Stimulated activated CD8-positive, alpha-beta memory T cell treated with anti-CD3 and anti-CD28 coated beads, Interleukin-4, amount 100 ng/mL, for 4 hours (primary cell): ENCODE measurements around the gene WDR31.
"Not testable (repeated sequence)": the region's sequence is repeated elsewhere in the genome, so short reads cannot be mapped to it uniquely, and the experiment has no call there.

Source experiments
- DNase-seq, 2 donors: peaks; one replicate each; pipeline ENCODE4 v3.0.0-alpha.2; 2020; ENCODE audit warnings: low read depth in 2 of 2, low spot score in 1 of 2

WDR31 gene

GRCh38 chr9:113368982-113369854 is 29.1 kb upstream of the WDR31 start:
- no peak for DNase-seq

- DNase-seq = no peak
These were observed 28.4 kb upstream of the WDR31 start for GRCh38 chr9:113368348-113368981.

GRCh38 chr9:113365652-113366051 is 25.6 kb upstream of the WDR31 start:
- not testable (repeated sequence) for DNase-seq

- DNase-seq = no peak
These were observed 24.9 kb upstream of the WDR31 start for GRCh38 chr9:113364951-113365350.

GRCh38 chr9:113363336-113363735 is 23.3 kb upstream of the WDR31 start:
- DNase-seq = no peak

GRCh38 chr9:113361304-113362018 is 21.4 kb upstream of the WDR31 start:
- no peak for DNase-seq

- no peak for DNase-seq
These were observed 20.3 kb upstream of the WDR31 start for GRCh38 chr9:113360242-113360842.

GRCh38 chr9:113359385-113359784 is 19.3 kb upstream of the WDR31 start:
- no peak for DNase-seq

GRCh38 chr9:113356686-113357292 is 16.7 kb upstream of the WDR31 start:
- DNase-seq = no peak

GRCh38 chr9:113355040-113355596 is 15.0 kb upstream of the WDR31 start:
- no peak for DNase-seq

GRCh38 chr9:113352411-113352810 is 12.3 kb upstream of the WDR31 start:
- DNase-seq = no peak

- DNase-seq = no peak
These were observed 11.9 kb upstream of the WDR31 start for GRCh38 chr9:113352006-113352405.

- DNase-seq = no peak
These were observed 10.9 kb upstream of the WDR31 start for GRCh38 chr9:113350937-113351336.

- DNase-seq = no peak
These were observed 10.1 kb upstream of the WDR31 start for GRCh38 chr9:113350107-113350661.

GRCh38 chr9:113349445-113350094 is 9.5 kb upstream of the WDR31 start, which contains the start of gene BSPRY:
Gene BSPRY, plus strand, starts transcription at chr9:113349541. Its CDS starts 39 bp downstream, at chr9:113349580.
- no peak for DNase-seq

- DNase-seq = no peak
These were observed 9.0 kb upstream of the WDR31 start for GRCh38 chr9:113349066-113349444.

GRCh38 chr9:113348437-113348836 is 8.4 kb upstream of the WDR31 start:
- no peak for DNase-seq

- DNase-seq = no peak
These were observed 5.6 kb upstream of the WDR31 start for GRCh38 chr9:113345671-113346070.

GRCh38 chr9:113345190-113345589 is 5.1 kb upstream of the WDR31 start:
- no peak for DNase-seq

- DNase-seq = no peak
These were observed 3.7 kb upstream of the WDR31 start for GRCh38 chr9:113343732-113344231.
